GM21381 (cell line): ENCODE data around the gene CRABP1.

Experiments
- ATAC-seq: cut with Tn5 transposase; IDR thresholded peaks from one replicate; pipeline ENCODE4 v1.9.1; 2021; ENCODE audit warnings: mild to moderate bottlenecking, moderate library complexity; ENCODE audit not compliant: unreplicated experiment

Gene CRABP1

GRCh38 chr15:78316283-78317083, 23.7 kb upstream of the CRABP1 start:
- no peak for ATAC-seq

GRCh38 chr15:78317145-78317836, 22.9 kb upstream of the CRABP1 start:
- ATAC-seq = no peak

- ATAC-seq = no peak
These were observed 20.6 kb upstream of the CRABP1 start for GRCh38 chr15:78319588-78319987.

DNA sequence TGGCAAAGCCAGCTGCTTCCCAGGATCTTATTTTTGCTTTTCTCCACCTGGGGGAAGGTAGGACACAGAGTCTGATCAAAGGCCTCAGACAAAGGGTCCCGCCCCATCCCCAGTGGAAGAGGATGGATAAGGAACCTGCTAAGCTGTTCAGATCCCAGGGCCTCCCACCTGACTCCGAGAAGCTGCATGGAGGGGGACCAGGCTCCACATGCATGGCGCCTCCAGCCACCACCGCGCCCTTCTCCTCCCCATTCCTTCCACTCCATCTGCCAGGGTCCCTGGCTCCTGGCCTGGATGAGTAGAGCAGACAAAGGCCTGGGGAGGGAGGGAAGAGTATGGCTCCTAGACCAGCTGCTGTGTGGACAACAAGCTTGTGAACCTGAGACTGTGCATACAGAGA, 20.0 kb upstream of the CRABP1 start:
- no peak for ATAC-seq

- no peak for ATAC-seq
These were observed 19.0 kb upstream of the CRABP1 start for GRCh38 chr15:78321041-78321570.

DNA sequence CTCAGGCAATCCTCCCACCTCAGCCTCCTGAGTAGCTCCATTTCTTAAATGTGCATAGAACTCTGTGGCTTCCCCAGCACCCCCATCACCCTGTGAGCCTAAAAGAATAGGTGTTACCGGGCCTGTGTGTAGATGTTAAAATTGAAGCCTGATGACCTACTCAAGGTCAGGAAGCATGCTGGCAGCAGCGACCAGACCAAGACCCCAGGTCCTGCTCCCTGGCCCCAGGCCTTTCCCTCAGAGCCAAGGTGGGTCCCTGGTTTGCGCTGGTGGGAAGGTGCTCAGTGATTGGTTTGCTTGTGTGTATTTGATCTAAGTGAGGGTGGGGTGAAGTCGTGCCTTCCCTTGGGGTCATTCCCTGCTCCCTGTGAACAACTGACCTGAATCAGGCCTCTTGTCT, 18.4 kb upstream of the CRABP1 start:
- no peak for ATAC-seq

DNA sequence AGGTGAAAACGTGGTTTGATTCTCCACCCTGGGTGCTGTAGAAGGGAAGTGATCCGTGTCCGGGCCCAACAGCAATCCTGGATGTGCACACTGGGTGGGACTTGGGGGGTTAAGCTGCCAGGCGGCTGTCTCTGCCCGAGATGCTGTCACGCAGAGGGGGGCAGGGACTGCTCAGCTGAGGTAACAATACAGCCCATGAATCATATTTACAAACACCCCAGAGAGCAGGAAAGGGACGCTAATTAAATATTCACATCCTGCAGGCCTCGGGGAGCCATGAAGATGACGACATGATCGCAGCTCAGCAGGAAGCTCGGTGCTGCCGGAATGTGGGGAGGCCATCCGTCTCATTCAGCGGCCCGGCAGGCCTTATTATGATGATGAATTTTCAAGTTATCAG, 17.9 kb upstream of the CRABP1 start:
- no peak for ATAC-seq

- ATAC-seq = no peak
These were observed 17.2 kb upstream of the CRABP1 start for GRCh38 chr15:78322724-78323521.

DNA sequence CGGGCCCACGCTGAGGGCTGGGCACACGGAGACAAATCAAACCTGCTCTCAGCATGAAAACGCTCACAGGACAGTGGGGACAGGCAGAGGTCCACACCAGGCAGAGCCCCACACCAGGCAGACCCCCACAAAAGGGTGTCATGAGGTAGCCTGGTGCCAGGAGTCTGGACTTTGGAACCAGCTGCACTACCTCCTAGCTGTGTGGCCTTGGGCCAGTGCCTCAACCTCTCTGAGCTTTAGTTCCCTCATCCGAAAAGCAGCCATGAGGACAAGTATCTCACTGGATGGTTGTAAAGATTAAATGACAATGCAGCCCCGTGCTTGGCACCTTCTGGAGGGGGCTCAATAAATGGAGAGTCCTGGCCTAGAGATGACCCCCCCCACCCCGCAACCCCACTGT, 16.5 kb upstream of the CRABP1 start:
- no peak for ATAC-seq

DNA sequence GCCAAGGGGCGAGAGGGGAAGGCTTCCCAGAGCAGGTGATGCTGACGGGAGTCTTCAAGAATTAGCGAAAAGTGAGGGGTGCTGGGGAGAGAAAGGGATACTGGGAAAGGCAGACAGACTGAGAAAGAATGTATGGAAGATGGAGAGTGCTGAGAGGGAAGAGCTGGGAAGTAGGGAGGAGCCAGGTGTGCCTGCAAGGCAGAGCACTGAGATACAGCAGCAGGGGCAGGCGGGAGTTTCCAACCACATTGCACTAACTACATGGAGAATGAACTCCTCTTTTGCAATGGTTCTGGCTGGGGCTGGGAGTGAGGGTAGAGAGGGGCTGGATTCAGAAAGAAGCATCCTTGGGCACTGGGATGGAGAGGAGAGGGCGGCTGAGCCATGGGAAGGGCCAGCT, 16.0 kb upstream of the CRABP1 start:
- ATAC-seq = no peak

DNA sequence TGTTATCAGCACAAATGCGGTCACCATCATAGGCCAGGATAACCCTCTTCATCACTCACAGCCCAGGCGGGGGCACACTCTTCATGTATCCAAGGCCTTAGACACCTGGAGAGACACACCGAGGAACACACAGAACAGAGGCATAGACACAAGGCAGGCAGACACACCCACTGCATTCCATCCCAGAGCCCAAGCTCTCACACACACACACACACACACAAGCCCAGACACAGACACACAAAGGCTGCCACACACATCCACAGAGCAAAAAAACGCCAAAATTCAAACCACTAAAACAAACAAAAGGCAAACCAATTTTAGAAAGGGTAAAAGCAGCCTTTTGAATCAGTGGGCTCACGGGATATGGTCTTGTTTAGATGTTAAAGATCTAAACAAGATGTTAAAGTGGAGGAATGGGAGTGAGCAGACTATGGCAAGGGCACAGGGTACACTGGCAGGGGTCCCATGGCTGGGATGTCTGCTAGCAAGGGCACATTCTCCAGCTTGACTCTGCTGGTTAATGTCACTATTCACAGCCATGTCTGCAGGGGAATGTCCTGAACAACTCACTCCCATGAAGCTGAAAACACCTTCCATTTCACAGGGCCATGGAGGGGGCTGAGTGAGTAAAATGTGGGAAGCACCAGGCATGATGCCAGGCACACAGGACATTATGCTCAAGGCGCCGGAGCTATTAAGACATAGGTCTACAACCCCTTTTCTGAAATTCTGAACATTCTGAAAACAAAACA, 14.9 kb upstream of the CRABP1 start:
- ATAC-seq = no peak

- no peak for ATAC-seq
These were observed 12.7 kb upstream of the CRABP1 start for GRCh38 chr15:78327466-78327865.

DNA sequence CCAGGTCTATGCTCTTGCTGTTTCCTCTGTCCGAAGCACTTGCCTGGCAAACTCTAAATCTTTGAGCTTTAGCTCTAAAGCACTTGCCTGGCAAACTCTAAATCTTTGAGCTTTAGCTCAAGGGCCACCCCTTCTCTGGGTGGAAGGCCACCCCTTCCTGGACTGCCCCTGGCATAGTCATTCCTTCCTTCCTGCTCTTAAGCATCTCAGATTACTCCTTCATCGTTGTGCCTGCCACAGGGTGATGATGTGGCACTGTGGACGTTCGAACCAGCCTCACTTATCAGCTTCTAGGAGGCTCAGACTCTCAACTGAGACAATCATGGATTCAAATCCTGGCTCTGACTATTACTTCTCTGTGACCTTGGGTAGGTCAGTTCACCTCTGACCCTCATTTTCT, 10.5 kb upstream of the CRABP1 start:
- ATAC-seq = no peak

GRCh38 chr15:78334845-78335244, 5.3 kb upstream of the CRABP1 start:
- ATAC-seq = no peak

GRCh38 chr15:78335985-78336384, 4.2 kb upstream of the CRABP1 start:
- ATAC-seq = no peak

DNA sequence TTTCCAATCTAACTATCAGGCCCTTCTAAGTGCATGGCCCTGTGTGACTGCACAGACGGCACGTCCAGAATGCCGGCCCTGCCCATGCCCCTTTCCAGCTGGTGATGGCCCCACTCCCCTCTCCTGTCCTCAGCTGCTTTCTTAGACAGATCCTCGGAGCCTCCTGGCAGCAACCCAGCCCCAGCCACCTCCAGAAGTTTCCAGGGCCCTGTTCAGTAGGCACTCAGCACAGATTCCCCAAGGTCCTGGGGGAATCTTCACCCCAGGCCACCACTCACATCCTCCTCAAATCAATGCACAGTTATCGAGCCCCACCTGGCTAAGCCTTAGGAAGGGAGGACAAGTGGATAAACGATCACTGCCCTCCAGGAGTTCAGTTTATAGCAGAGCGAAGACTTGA, 1.4 kb upstream of the CRABP1 start:
- no peak for ATAC-seq

- ATAC-seq = no peak
These were observed 594 bp upstream of the CRABP1 start for GRCh38 chr15:78339559-78339958.

DNA sequence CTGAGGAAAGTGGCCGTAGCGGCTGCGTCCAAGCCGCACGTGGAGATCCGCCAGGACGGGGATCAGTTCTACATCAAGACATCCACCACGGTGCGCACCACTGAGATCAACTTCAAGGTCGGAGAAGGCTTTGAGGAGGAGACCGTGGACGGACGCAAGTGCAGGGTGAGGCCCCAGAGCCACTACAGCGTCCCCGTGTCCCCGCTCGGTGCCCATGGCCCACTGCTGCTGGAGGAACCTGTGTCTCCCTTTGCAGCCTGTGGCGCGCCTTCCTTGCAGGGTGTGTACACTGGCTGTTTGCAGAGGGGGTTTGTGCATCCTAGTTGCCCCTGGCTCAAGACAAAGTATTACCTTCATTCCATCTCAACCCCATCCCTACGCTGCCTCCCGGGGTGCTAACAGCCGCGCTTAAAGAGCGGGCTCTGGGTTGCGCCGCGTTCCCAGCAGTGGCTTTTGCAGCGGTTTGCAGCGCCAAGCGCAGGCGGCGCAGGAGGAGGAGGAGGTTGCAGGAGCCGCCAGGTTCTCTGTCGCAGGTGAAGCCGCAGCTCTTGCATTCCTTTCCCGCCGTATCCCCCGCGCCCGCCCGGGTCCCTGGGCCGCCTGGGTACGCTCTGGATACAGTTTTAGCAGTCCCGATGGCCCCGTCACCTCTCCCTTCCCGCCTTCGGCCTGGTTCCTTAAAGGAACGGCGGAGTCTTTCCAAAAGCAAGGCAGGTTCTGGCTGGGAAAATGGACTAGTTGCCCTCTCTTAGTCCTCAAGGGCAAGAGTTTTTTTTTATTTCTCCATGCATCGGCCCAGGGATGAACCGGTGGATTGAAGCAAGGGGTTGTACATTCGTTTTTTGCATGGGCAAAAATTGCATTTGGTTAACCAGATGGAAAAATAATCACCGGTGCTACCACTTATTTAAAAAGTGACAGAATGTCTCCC, 1.2 kb downstream of the CRABP1 start:
- ATAC-seq = no peak

- no peak for ATAC-seq
These were observed 1.9 kb downstream of the CRABP1 start for GRCh38 chr15:78342021-78342420.
